Duodenal mucosa (tissue), 2 donors: Measurements from ENCODE around the gene INSYN2B.

ENCODE experiments used
- H3K27ac ChIP-seq: one replicate; pipeline ENCODE4 v1.7.0; 2013; ENCODE audit warnings: low read depth, low read length
- H3K27me3 ChIP-seq, 2 donors: one replicate each; pipeline ENCODE4 v1.7.0; 2013; ENCODE audit warnings: low read length in 2 of 2, control low read depth in 1 of 2; ENCODE audit not compliant: insufficient read depth in 2 of 2, control insufficient read depth in 1 of 2
- H3K36me3 ChIP-seq, 2 donors: one replicate each; pipeline ENCODE4 v1.7.0; 2013; ENCODE audit warnings: low read length in 2 of 2, control low read depth in 1 of 2; ENCODE audit not compliant: insufficient read depth in 2 of 2, control insufficient read depth in 1 of 2
- H3K4me1 ChIP-seq, 2 donors: one replicate each; pipeline ENCODE4 v1.7.0; 2013; ENCODE audit warnings: low read length in 2 of 2, control low read depth in 1 of 2; ENCODE audit not compliant: insufficient read depth in 2 of 2, control insufficient read depth in 1 of 2
- H3K4me3 ChIP-seq, 2 donors: one replicate each; pipeline ENCODE4 v1.7.0; 2013; ENCODE audit warnings: low read length in 2 of 2, low read depth in 1 of 2
- H3K9ac ChIP-seq, 2 donors: one replicate each; pipeline ENCODE4 v1.7.0; 2013; ENCODE audit warnings: low read length in 2 of 2, low read depth in 1 of 2
- H3K9me3 ChIP-seq, 2 donors: one replicate each; pipeline ENCODE4 v1.7.0; 2013; ENCODE audit warnings: low read length in 2 of 2, control low read depth in 1 of 2; ENCODE audit not compliant: control insufficient read depth in 1 of 2

INSYN2B gene

DNA sequence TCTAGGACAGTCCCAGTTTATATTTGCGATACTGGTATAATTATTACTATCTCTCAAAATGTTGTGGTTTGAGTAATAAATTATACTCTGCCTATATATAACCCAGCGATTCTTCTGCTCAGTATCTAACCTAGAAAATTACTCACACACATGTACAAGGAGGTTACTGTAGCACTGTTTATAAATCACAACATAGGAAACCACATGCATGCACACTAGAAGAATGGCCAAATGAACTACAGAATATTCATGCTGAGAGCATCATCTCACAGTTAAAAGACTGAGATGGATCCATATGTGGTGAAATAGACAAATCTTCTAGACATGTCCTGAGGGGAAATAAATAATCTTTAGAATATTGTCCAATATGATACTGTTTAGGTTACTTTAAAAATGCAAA lies 62.1 kb downstream of the INSYN2B start:
- Histone ChIP-seq H3K9me3 (no peaks in the 10 kb centered on the region), H3K27ac (no peak overlapping the region), H3K4me3 (no peak overlapping the region), H3K9ac (no peak overlapping the region), H3K27me3 (no peaks in the 10 kb centered on the region), H3K36me3 (no peaks in the 10 kb centered on the region), H3K4me1 (no peaks in the 10 kb centered on the region)

- no peaks in the 10 kb centered on the region for H3K27me3 ChIP-seq
- no peak overlapping the region for H3K4me3 ChIP-seq
- H3K9me3 ChIP-seq: no peaks in the 10 kb centered on the region
- no peaks in the 10 kb centered on the region for H3K36me3 ChIP-seq
- no peak overlapping the region for H3K27ac ChIP-seq
- H3K9ac ChIP-seq: no peak overlapping the region
- H3K4me1 ChIP-seq: no peaks in the 10 kb centered on the region
Observed at GRCh38 chr5:169917500-169917899, 62.8 kb downstream of the INSYN2B start.

DNA sequence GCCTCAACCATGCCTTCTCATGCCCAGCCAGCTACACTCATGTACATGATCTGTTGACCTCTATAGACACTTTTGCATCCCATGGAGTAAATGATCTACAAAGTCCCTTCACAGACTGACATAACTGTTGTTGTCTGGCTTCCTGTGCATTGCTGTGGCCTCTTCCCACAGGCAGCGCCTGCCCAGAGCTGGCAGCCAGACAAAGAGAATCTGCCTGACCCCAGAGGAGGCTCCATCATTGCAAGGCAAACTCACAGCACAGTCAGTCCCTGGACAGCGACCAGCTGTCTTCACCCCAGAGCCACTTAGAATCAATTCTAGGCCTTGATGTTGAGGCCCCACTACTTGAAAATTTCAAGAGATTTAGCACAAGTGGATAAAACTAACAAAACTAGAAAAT lies 65.5 kb downstream of the INSYN2B start:
- Histone ChIP-seq H3K9ac (no peak overlapping the region), H3K4me1 (no peaks in the 10 kb centered on the region), H3K27ac (no peak overlapping the region), H3K4me3 (no peak overlapping the region), H3K36me3 (no peaks in the 10 kb centered on the region), H3K27me3 (no peaks in the 10 kb centered on the region), H3K9me3 (no peaks in the 10 kb centered on the region)

GRCh38 chr5:169913479-169913878 lies 66.8 kb downstream of the INSYN2B start:
- Histone ChIP-seq H3K27me3 (no peaks in the 10 kb centered on the region), H3K27ac (no peak overlapping the region), H3K9me3 (no peaks in the 10 kb centered on the region), H3K9ac (no peak overlapping the region), H3K36me3 (no peaks in the 10 kb centered on the region), H3K4me3 (no peak overlapping the region), H3K4me1 (no peaks in the 10 kb centered on the region)

DNA sequence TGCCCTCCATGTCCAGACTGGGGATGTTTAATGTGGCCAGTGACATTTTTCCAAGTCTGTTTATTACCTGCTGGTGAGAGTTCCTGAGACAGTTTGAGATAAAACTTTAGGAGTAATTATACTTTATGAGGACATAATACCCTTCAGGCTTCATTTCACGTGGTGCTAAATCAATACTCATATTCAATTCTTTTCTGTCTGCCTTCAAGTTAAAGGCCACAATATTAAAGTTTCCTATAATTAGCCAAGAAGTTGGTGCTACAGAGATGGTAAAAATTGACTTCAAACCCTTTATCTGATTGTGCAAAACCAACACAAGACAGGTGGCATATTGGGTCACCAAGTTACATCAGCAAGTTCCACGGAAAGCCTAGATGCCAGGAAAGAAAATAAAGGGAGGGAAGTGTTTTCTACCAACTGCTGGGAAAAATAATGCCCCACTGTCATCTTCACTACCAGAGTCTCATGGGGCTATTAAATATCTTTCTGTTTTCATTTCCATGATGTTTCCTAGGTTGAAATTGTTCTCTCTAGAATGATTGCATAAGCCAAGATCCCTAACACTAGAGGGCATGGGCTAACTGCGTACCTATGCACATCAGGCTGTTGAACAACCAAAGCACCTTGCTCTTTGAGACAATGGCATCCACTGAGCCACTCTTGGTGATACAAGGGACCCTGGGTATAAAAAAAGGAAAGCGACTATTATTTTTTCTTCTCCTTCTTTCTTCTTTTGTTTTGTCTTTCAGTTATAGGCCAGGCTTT lies 68.7 kb downstream of the INSYN2B start:
- no peaks in the 10 kb centered on the region for H3K4me1 ChIP-seq

DNA sequence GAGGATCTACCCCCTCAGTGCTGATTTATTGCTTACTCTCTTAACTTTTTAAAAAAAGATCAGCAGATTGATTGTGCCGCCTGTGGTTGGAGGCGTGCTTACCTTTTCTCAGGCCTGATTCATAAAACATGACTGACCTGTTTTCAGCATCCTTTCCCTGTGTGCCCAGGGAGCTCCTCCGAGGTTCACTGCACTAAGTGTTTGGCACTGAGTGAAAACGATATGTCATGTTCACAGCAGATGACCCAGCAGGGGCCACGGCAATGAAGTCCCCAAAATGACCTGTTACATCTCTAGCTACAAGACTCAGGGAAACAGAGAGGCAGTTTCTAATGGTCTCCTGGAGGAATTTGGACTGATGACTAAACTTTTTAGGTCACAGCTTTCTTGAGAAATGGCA lies 69.9 kb downstream of the INSYN2B start:
- no peak overlapping the region for H3K9ac ChIP-seq
- no peak overlapping the region for H3K4me3 ChIP-seq
- no peaks in the 10 kb centered on the region for H3K4me1 ChIP-seq
- H3K9me3 ChIP-seq: no peaks in the 10 kb centered on the region
- no peak overlapping the region for H3K27ac ChIP-seq
- no peaks in the 10 kb centered on the region for H3K36me3 ChIP-seq
- no peaks in the 10 kb centered on the region for H3K27me3 ChIP-seq

More for the DNA sequence above, 68.7 kb downstream of the INSYN2B start:
- H3K9me3 ChIP-seq: no peaks in the 10 kb centered on the region
- no peak overlapping the region for H3K4me3 ChIP-seq
- no peak overlapping the region for H3K27ac ChIP-seq
- H3K36me3 ChIP-seq: no peaks in the 10 kb centered on the region
- H3K9ac ChIP-seq: no peak overlapping the region
- no peaks in the 10 kb centered on the region for H3K27me3 ChIP-seq

GRCh38 chr5:169909945-169910344 lies 70.3 kb downstream of the INSYN2B start:
- Histone ChIP-seq H3K4me1 (no peaks in the 10 kb centered on the region), H3K4me3 (no peak overlapping the region), H3K9ac (no peak overlapping the region), H3K9me3 (no peaks in the 10 kb centered on the region), H3K27me3 (no peaks in the 10 kb centered on the region), H3K36me3 (no peaks in the 10 kb centered on the region), H3K27ac (no peak overlapping the region)

DNA sequence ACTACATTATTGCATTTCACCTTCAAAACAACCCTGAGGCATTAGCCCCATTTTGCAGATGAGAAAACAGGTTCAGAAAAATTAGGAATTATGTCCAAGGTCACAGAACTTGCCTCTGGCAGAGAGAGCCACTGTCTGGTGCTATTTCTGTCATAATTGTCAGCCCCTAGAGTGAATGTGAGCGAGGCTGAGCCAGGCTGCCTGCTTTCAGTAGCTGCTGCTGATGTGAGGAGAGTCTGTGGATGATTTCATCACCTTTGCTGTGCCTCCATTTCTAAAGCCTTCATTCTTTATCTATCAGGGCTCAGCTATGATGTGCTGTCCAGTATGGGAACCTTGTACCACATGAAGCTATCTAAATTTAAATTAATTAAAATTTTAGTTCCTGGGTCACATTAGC lies 71.4 kb downstream of the INSYN2B start:
- H3K27ac ChIP-seq: no peak overlapping the region
- no peaks in the 10 kb centered on the region for H3K36me3 ChIP-seq
- H3K4me1 ChIP-seq: no peaks in the 10 kb centered on the region
- no peak overlapping the region for H3K9ac ChIP-seq
- no peaks in the 10 kb centered on the region for H3K27me3 ChIP-seq
- no peaks in the 10 kb centered on the region for H3K9me3 ChIP-seq
- H3K4me3 ChIP-seq: no peak overlapping the region

DNA sequence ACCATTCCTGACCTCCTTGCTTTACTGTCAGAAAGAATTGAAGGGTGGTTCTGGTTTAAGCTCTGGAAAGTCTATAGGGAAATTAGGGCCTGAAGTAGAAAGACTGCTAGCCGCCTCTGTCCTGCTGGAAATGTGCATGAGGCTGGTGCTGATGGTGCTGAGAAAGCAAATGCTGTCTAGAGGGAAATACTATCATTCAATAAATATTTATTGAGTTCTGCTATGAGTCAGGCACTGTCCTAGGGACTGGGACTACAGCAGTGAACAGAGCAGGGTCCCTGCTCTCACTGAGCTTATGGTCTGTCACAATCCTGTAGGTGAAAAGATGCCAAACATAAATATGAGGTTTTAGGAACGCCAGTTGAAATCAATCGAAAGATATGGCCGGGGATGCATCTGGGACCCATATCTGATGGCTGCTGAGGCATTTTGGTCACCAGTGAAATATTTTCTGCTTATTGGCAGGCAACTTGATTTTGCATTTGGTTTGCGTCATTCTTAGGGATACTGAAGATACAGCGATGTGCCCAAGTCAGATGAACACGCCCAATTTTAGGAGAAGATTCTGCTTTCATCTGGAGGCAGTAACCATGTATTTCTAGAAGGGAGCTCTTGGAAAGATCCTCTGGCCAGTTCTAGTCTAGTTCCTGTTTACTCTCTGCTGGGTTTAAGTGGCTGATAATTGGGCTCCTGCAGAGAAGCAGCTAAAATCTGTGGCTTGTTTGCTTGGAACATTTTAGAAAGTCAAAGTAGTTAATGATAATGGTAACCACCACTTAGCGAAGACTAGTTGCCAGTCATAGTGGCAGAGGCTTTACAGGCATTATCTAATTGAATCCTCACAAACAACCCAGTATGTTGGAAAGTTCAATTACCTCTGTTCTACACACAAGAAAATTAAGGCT lies 73.3 kb downstream of the INSYN2B start:
- Histone ChIP-seq H3K36me3 (no peaks in the 10 kb centered on the region), H3K9me3 (no peaks in the 10 kb centered on the region), H3K4me3 (no peak overlapping the region), H3K9ac (no peak overlapping the region), H3K4me1 (no peaks in the 10 kb centered on the region), H3K27me3 (no peaks in the 10 kb centered on the region), H3K27ac (no peak overlapping the region)

GRCh38 chr5:169905017-169905416 lies 75.3 kb downstream of the INSYN2B start:
- Histone ChIP-seq H3K27me3 (no peaks in the 10 kb centered on the region), H3K36me3 (no peaks in the 10 kb centered on the region), H3K4me3 (no peak overlapping the region), H3K9ac (no peak overlapping the region), H3K4me1 (no peaks in the 10 kb centered on the region), H3K27ac (no peak overlapping the region), H3K9me3 (no peaks in the 10 kb centered on the region)
